Measurements from ENCODE around the gene MYL12A.
A peak's percentile ranks its signal among the peaks of the same experiment; 100 is the strongest.
"Not testable (repeated sequence)": the region's sequence is repeated elsewhere in the genome, so short reads cannot be mapped to it uniquely, and the experiment has no call there.

MYL12A gene

DNA sequence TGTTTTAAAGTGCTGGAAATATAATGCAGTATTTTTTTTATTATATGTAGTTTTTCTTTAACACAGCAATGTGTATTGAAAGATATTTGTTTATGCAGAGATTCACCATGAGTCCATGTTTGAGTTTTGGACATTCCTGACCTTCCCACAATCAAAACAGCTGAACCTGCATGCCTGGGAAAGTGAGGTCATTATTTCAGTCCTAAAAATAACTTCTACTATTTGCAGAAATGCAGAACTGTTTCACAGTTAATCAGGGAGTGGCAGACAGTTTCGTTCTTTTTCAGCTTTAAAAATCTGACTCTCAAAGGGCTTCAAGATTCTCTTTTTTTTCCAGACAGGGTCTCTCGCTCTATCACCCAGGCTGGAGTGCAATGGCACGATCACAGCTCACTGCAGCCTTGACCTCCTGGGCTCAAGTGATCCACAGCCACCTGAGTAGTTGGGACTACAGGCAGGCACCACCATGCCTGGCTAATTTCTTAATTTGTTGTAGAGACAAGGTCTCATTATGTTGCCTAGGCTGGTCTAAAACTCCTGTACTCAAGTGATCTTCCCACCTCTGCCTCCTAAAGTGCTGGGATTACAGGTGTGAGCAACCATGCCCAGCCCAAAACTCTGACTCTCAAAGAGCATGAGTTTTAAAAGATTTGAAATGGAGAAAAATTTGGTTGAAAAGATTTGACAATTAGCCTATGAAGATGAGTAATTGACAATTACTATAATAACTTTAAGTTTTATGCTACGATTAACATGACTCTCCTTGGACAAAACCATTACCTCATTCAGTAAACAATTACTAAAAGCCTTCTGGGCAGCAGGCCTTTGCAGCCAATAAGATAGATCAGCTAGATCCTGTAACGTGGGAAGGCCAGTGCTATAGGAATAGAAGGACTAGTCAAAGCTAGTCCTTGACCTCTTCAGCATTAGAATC is 9.4 kb downstream of the MYL12A start:
- no peak for DNase-seq

GRCh38 chr18:3257627-3258120 is 10.1 kb downstream of the MYL12A start:
- DNase-seq = no peak

GRCh38 chr18:3260995-3261372 is 13.4 kb downstream of the MYL12A start:
- no peak for DNase-seq

DNA sequence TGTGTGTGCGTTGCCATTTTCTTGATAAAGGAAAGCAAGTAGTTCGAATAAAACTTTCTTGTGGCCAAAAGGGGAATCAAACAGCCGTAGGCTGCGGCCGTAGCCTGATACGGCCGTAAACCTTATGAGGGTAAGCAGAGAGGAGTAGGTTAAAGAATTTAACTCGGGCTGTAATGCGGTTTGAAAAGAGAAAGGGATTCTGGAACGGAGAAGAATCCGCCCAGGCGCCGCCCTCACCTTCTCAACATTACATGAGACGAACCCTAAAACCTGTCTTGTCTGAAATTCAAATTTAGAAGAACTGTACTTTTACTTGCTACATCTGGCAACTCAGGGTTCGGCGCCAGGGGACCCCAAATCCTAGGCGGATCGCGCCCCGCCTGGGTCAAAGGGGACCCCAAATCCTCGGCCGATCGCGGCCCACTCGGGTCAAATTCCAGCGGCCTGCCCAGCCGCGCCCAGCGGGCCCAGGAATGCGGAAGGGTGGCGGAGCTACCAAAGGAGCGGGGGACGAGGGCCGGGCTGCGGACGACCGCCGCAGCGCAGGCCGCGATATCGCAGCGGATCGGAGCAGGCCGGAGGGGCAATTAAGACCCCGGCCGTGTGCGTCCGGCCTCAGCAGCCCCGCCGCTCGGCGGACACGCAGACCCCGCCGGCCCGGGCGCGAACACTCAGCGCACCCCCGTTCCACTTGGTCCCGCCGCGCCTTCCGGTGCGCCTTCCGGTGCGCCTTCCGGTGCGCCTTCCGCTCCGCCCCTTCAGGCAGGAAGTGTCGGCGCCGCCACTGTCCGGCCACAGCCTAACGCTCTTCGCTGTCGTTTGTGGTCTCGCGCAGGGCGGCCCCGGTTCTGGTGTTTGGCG is 14.0 kb downstream of the MYL12A start, which contains the start of gene MYL12B:
Gene MYL12B, plus strand, starts transcription at position 761 of the 861 bp plus-strand sequence. CDS start 10,766 bp downstream, outside the sequence.
- DNase-seq = peak; percentile 34

GRCh38 chr18:3262234-3263131 is 14.9 kb downstream of the MYL12A start:
- DNase-seq = no peak

DNA sequence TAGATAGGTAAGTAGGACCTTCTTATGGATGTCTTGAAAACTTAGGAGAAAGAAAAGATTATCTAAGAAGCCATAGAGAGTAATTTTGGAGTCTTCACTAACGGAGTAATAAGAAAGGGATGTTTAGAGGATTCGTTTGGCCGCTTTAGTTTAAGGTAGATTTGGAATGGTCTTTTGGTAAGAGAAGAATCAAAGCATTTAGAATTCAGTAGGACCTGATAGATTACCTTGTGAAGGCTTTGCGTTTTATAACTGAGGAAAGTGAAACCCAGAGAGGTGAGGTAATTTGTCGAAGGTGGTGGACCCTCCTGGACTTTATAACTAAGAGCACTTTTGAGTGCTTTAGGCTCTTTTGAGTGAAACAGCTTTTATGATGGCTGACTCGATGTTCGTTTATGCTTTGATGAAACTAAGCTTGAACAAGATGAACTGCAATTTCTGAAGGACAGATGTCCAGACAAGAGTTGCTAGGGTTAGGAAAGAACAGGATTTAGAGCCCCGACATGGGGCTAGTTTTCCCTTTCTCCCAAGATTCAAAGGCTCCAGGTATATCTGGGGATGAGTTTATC is 15.6 kb downstream of the MYL12A start:
- no peak for DNase-seq

- DNase-seq = no peak
These were observed 16.8 kb downstream of the MYL12A start for GRCh38 chr18:3264362-3264761.

DNA sequence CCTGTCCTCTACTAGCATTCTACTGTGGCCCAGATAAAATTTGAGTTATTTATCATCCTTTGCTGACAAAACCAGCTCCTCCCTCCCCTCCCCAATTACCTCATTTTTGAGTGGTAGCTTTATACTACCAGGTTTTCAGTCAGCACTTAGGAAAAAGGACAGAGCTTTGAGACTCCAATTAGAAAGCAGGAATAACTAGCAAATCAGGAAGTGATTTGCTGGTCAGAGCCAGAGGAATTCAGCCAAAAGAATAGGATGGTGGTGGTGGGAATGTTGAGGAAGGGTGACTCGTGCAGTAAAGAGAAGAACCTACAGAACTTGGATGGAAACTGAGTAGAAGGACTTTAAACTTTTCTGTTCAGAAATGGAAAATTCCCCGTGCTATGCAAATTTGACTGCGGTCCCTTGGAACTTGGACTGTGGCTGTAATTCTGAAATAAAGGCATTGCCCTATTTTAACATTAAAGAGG is 18.0 kb downstream of the MYL12A start:
- no peak for DNase-seq

DNA sequence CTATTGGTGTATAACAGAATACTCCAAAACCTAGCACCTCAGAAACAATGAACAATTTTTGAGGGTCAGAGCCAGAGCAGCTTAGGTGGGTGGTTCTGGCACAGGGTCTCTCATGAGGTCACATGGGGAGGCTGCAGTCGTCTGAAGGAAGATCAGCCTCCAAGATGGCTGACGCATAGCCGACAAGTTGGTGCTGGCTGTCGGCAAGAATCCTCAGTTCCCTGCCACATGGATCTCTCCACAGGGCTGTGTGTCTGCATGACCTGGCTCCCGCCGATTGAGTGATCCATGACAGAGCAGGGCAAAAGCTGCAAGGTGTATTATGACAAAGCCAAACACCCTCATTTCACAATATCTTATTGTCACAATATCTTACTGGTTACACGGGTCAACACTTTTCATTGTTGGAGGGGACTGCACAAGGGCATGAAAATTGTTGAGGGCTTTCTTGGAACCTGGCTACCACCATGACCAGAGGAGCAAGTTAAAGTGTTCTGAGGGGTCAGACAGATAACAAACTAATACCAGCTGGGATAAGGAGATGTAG is 18.5 kb downstream of the MYL12A start:
- DNase-seq = no peak

- DNase-seq = no peak
These were observed 20.7 kb downstream of the MYL12A start for GRCh38 chr18:3268306-3268705.

DNA sequence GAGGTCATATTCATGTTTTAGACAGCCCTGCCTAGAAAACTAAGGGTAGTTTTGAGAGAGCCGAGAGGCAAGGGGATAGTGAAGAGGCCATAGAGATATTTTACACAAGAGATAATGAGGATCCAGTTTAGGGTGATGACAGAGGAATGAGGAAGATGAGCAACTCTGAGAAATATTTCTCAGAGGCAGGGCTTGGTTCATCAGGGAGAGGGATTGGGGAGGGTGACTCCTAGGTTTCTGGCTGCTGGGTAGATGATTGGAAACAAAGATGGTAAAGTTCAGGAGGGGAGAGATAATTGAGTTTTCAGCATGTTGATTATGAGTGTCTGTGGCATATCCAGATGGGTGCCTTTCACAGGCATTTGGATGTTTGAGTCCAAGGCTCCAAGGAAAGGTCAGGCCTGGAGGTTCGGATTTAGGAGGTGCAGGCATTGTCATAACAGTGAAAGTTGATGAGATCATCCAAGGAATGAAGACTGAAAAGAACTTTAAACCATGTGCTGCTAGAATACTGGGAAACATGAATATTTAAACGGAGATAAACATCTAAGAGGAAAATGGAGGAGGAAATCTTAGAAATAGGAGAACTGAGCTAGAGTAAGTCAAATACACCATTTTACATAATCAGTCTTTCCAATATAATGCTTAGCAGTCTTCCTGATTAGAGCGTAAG is 21.8 kb downstream of the MYL12A start:
- no peak for DNase-seq

- DNase-seq = no peak
These were observed 22.3 kb downstream of the MYL12A start for GRCh38 chr18:3269914-3270299.

DNA sequence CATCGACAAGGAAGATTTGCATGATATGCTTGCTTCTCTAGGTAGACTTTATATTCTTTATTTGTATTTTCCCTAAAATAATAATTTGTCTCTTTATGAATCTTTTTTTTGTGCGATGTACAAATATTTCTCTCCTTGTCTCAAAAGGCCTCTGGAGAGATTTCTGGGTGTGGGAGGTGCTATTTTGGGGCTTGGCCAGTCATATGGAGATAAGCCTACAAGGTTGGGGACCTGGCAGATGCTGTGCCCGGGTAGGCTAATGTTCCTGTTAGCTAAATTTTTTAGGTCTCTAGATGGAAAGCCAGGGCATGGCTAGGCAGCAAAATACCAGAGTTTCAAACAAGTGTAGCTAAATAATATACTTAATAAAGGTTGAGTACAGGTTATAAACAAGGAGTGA is 25.4 kb downstream of the MYL12A start:
- no peak for DNase-seq

GRCh38 chr18:3277643-3278213 is 30.1 kb downstream of the MYL12A start:
- not testable (repeated sequence) for DNase-seq

DNA sequence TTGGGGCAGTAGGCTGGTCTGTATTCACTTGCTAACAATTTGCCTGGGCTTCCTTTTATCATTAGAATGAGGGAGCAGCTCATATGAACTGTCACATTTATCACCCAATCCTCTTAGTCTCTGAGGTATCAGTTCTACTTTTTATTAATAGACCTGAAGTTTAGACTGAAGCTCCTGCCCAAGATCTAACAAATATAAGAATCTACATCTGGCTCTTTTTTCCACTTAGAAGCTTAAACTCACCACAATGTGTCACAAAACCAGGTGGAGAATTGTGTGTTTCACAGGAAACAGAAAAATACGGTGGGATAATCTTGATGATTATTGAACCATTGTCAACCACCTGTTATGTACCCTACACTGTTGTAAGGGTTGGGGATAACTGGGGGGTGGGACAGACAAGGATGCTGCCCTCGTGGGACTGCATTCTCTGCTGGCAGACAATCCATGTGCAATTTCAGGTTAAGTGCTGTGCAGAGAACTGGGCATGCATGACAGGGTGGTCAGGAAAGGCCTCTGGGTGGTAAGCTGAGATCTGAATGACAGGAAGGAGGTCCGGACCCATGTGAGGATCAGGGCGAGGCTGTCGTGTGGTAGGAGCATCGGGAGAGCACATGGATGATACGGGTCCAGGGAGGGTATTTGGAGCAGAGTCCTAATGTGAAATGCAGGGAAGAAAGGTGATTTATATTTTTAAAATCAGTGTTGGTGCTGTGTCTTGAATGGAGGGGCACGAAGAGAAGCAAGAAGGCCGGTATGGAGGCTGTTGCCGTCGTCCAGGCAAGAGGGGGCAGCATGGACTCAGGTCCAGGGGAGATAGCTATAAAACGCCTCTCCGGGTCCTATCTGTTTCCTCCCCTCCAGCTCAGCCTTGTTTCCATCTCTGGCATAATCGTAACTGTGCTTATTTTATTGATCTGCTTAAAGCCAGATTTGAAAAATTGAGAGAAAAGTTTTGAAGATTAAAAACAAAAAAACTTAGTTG is 31.9 kb downstream of the MYL12A start:
- DNase-seq = no peak

DNA sequence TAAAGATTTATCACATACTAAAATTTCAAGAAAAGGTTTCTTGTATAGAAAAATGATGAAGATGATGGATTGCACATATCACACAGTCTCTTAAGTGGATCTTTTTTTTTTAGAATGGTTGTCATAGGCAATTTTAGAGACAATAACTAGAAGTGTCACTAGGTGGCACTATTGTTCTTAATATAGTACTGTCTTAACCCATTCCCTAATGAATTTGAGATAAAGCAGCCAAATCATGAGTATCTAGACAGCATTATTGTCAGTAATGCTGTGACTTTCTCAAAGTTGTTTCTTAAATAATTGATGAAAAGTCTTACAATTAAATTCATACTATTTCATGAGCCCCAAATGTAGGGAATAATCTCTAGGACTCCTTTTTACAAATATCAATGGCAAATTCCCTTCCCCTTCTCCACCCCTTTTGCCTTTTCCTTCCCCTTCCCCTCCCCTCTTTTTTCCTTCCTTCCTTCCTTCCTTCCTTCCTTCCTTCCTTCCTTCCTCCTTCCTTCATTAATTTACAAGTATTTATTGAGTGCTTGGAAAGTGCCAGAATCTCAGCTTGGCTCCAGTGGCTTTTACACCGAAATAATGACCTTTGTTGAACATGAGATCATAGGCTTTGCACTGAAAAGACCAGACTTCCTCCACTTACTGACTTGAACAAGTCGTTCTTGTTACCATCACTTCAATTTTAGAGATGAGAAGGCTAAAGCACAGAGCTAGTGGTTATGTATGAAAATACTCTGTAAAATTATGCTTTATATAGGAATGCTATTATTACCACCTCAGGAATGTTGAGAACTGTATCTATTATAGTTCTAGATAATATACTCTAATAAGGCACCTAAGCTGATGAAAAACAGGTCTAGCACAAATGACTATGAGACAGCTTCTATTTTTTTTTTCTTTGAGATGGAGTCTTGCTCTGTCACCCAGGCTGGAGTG is 34.1 kb downstream of the MYL12A start:
- peak; percentile 68 for DNase-seq

DNA sequence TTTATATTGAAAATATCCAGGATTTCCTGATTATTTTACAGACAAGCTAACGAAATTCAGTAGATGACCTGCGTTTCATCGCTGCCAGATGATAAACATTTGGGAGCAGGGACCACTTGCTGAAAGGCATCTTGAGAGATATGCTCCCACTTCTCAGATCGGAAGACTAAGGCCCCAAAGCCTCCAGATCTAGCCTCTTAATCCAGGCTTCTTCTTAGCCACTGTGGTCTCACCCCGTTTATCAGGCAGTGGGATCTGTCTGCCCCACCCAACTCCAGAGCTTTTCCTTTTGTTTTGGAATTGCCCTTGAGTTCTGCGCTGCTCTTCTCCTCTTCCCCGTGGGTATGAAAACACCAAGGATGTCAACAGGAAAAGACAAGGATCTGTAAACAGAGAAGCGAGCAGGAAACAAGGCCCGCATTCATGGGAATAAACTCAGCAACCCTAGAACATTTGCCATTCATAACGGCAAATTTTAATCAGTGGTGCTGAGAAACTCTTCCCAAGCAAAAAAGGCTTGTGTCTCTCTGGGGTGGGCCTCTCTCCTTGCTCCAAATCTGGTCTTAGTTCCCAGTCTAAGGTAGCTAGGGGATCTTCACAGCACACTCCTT is 35.8 kb downstream of the MYL12A start:
- no peak for DNase-seq

DNA sequence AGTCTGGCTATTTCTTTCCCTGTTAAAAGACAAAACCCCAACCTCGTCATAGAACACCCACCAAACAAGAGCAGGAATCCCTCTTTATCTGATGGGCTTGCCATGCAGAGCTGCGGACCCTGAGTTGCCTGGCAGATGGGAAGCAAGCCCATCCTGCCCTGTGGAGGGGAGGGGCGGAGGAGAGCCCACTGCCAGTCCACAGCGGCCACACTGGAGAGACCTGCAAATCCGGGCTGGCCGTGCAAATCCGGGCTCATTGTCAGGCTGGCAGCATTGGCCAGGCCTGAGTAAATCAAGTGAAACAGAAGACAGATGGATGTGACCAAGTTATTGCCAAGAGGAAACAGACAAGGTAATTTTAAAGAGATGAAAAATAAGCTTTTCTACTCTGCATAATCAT is 36.3 kb downstream of the MYL12A start:
- no peak for DNase-seq

Data from SHP77 treated with DMSO at 0.1 percent for 48 hours (cell line).